Peyer's patch (tissue), 4 donors: Measurements from ENCODE around the gene NOPCHAP1.

Experiments
- POLR2A ChIP-seq, 2 donors: fragments of 450-650 bp; IDR thresholded peaks; one replicate each; pipeline ENCODE4 v1.5.1; 2017; ENCODE audit warnings: antibody characterized with exemption in 2 of 2, mild to moderate bottlenecking in 2 of 2, moderate library complexity in 2 of 2
- TF ChIP-seq, protein P1 (sequence below), 6 experiments: fragments of 450-650 bp in 4 of 6; fragments of 200-600 bp in 2 of 6; sonication (generic) in 1 of 6; IDR thresholded peaks; one replicate each; pipeline ENCODE4 v1.5.1; 2017 to 2019; ENCODE audit warnings: antibody characterized with exemption in 6 of 6, mild to moderate bottlenecking in 3 of 6, moderate library complexity in 1 of 6

DNA sequence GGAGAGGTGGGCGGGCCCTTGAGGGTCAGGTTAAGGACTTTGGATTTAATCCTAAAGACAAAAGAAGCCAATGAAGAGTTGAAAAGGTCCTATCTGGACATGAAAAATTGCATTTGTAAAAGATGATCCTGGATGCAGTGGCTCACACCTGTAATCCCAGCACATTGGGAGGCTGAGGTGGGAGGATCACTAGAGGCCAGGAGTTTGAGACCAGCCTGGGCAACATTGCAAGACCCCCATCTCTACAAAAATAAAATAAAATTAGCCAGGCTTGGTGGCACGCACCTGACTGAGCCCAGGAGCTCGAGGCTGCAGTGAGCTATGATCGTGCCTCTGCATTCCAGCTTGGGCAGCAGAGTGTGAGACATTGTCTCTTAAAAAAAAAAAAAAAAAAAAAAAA is 25.7 kb upstream of the NOPCHAP1 start:
- TF ChIP-seq, protein P1, sequence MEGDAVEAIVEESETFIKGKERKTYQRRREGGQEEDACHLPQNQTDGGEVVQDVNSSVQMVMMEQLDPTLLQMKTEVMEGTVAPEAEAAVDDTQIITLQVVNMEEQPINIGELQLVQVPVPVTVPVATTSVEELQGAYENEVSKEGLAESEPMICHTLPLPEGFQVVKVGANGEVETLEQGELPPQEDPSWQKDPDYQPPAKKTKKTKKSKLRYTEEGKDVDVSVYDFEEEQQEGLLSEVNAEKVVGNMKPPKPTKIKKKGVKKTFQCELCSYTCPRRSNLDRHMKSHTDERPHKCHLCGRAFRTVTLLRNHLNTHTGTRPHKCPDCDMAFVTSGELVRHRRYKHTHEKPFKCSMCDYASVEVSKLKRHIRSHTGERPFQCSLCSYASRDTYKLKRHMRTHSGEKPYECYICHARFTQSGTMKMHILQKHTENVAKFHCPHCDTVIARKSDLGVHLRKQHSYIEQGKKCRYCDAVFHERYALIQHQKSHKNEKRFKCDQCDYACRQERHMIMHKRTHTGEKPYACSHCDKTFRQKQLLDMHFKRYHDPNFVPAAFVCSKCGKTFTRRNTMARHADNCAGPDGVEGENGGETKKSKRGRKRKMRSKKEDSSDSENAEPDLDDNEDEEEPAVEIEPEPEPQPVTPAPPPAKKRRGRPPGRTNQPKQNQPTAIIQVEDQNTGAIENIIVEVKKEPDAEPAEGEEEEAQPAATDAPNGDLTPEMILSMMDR (IDR thresholded peaks at IDR 0.05) = no peak
- no peak for TF ChIP-seq POLR2A (IDR thresholded peaks at IDR 0.05)
